Panc1 (cell line): ENCODE results near the gene NF1. TPM values are rescaled to one million over a fixed set of nuclear protein-coding genes. Genes with fewer than 3 reads are reported as not detected.
A peak's percentile ranks its signal among the peaks of the same experiment; 100 is the strongest.

Source experiments
- ATAC-seq: fragments of 200-7000 bp; cut with Tn5 transposase; 2 replicates; pipeline ENCODE4 v1.9.1; 2020; ENCODE audit warnings: mild to moderate bottlenecking, moderate library complexity
- BruUV-seq: library from RNA; stranded (reverse); fragments of 400-500 nt; replicated peaks from 2 replicates; lab custom pipeline; 2021; lab: Mats Ljungman, UMichigan
- CTCF ChIA-PET: fragments of 300-600 bp; sonication (Branson Sonifier 250); formaldehyde crosslinking; loops from one replicate; lab custom pipeline; 2022; ENCODE audit warnings: antibody characterized with exemption; lab: Charles Lee
- POLR2A ChIA-PET: fragments of 300-600 bp; sonication (Branson Sonifier 250); formaldehyde crosslinking; loops from one replicate; lab custom pipeline; 2022; ENCODE audit warnings: antibody characterized with exemption; lab: Charles Lee
- DNase-seq: peaks from one replicate; pipeline ENCODE4 v3.0.0-alpha.2; 2010; ENCODE audit warnings: low read depth, low spot score
- H3K27ac ChIP-seq: 2 replicates; pipeline ENCODE4 v1.5.1; 2011; ENCODE audit warnings: mild to moderate bottlenecking, low read length, inconsistent platforms
- H3K27me3 ChIP-seq: fragments of 200-500 bp; sonication (Bioruptor generic); 2 replicates; pipeline ENCODE4 v1.6.0; 2014; ENCODE audit warnings: low read length, inconsistent platforms; ENCODE audit not compliant: control insufficient read depth, insufficient read depth
- H3K36me3 ChIP-seq: fragments of 200-500 bp; sonication (Bioruptor generic); 2 replicates; pipeline ENCODE4 v1.5.1; 2014; ENCODE audit warnings: inconsistent platforms, mild to moderate bottlenecking, low read length, moderate library complexity; ENCODE audit not compliant: control insufficient read depth, insufficient read depth
- H3K4me1 ChIP-seq: 2 replicates; pipeline ENCODE4 v1.5.1; 2011; ENCODE audit warnings: inconsistent platforms, mild to moderate bottlenecking, low read length, moderate library complexity; ENCODE audit not compliant: control insufficient read depth, insufficient read depth
- H3K4me3 ChIP-seq, 2 experiments: 2 replicates each; pipeline ENCODE4 v1.5.1; 2011 to 2012; ENCODE audit warnings: low read depth in 2 of 2, low read length in 2 of 2, mild to moderate bottlenecking in 2 of 2, inconsistent platforms in 1 of 2, moderate library complexity in 1 of 2
- H3K9me3 ChIP-seq: fragments of 200-500 bp; sonication (Bioruptor generic); 2 replicates; pipeline ENCODE4 v1.5.1; 2014; ENCODE audit warnings: low read depth, mild to moderate bottlenecking, inconsistent platforms, low read length, moderate library complexity; ENCODE audit not compliant: control insufficient read depth, insufficient read depth
- CTCF ChIP-seq: fragments of 450-650 bp; IDR thresholded peaks from 2 replicates; pipeline ENCODE4 v1.5.1; 2017; ENCODE audit warnings: mild to moderate bottlenecking
- POLR2AphosphoS5 ChIP-seq: IDR thresholded peaks from 2 replicates; pipeline ENCODE4 v1.6.1; 2012; ENCODE audit warnings: mild to moderate bottlenecking, low read depth, low read length, moderate library complexity
- REST ChIP-seq, 2 experiments: IDR thresholded peaks; 2 replicates each; pipeline ENCODE4 v1.6.1; 2011 to 2012; ENCODE audit warnings: low read depth in 2 of 2, control low read depth in 1 of 2, low read length in 1 of 2, mild to moderate bottlenecking in 1 of 2, moderate library complexity in 1 of 2; ENCODE audit not compliant: insufficient read depth in 1 of 2
- SIN3A ChIP-seq: IDR thresholded peaks from 2 replicates; pipeline ENCODE4 v1.6.1; 2012; ENCODE audit warnings: low read depth, mild to moderate bottlenecking, low read length, moderate library complexity, borderline replicate concordance; ENCODE audit not compliant: insufficient read depth
- TCF7L2 ChIP-seq: IDR thresholded peaks from 2 replicates; pipeline ENCODE4 v1.6.1; 2011; ENCODE audit warnings: mild to moderate bottlenecking, low read depth, low read length, inconsistent platforms
- in situ Hi-C: cut with HindIII; loops from 2 replicates; pipeline ENCODE4 v1.10.0; 2016; ENCODE audit warnings: low sequenced_read_pairs, low pct_unique_long_range_greater_than_20kb
- intact Hi-C: fragments of 100-400 bp; cut with micrococcal nuclease; formaldehyde crosslinking; loops from one replicate; pipeline ENCODE4 v1.10.0; 2022; ENCODE audit not compliant: unreplicated experiment
- total RNA-seq: library from RNA; stranded (reverse); gene quantifications from one replicate; pipeline ENCODE4 v1.2.1, GENCODE V29; 2021; ENCODE audit not compliant: unreplicated experiment

The NF1 gene
- total RNA-seq, 1 experiment from 2014 or later, result 82.5 TPM

- no peak overlapping the region for H3K4me3 ChIP-seq
- H3K27me3 ChIP-seq, result no peaks in the 10 kb centered on the region
- no peak for DNase-seq
- no peaks in the 10 kb centered on the region for H3K4me1 ChIP-seq
- in situ Hi-C loops, result no loop called here
- no peaks in the 10 kb centered on the region for H3K9me3 ChIP-seq
- TF ChIP-seq REST (IDR thresholded peaks at IDR 0.05; ENCODE audit: insufficient read depth in 1 of 2, low read depth in 2 of 2, low read length in 1 of 2) (no peak), SIN3A (no peak), CTCF (no peak), TCF7L2 (no peak), POLR2AphosphoS5 (no peak)
- H3K36me3 ChIP-seq, result no peaks in the 10 kb centered on the region
- H3K27ac ChIP-seq, result no peak overlapping the region
- ChIA-PET CTCF (interaction anchor here (0.6 kb wide), 1 partner anchor 48 kb away, joined by 4 read pairs; no protein-coding TSS in a partner anchor), POLR2A (no interaction called here)
- no TSS peak for BruUV-seq
- ATAC-seq, result peak; percentile 28; the same call in 1 of the 2 replicates
- intact Hi-C loops, result no loop called here
These were observed 309.5 kb downstream of the NF1 start for GRCh38 chr17:31404028-31404949.

- no peaks in the 10 kb centered on the region for H3K36me3 ChIP-seq
- ATAC-seq (peak; percentile 70), DNase-seq (no peak)
- no peaks in the 10 kb centered on the region for H3K27me3 ChIP-seq
- BruUV-seq, result no TSS peak
- in situ Hi-C loops (no loop called here), intact Hi-C loops (no loop called here)
- H3K27ac ChIP-seq, result no peak overlapping the region
- no peaks in the 10 kb centered on the region for H3K4me1 ChIP-seq
- TF ChIP-seq POLR2AphosphoS5, result no peak
- POLR2A ChIA-PET, result interaction anchor here (0.6 to 0.7 kb wide), 2 partner anchors 87 to 129 kb away, joined by 3 to 4 read pairs; no protein-coding TSS in a partner anchor
- CTCF ChIA-PET, result no interaction called here
- no peak overlapping the region for H3K4me3 ChIP-seq
- H3K9me3 ChIP-seq, result no peaks in the 10 kb centered on the region
These were observed 311.2 kb downstream of the NF1 start for GRCh38 chr17:31405890-31406371.
